Fibroblast of lung (primary cell): ENCODE data around the gene EBF3. TPM values are rescaled to one million over a fixed set of nuclear protein-coding genes. Genes with fewer than 3 reads are reported as not detected.

Experiments used
- DNase-seq, 2 donors: peaks; one replicate each; pipeline versions ENCODE4 v3.0.0 to v3.0.0-alpha.2; 2010; ENCODE audit warnings: low read depth in 2 of 2
- H2AFZ ChIP-seq: 2 replicates; pipeline ENCODE4 v1.5.1; 2012; ENCODE audit warnings: low read length, control low read depth, inconsistent platforms
- H3K27ac ChIP-seq: 2 replicates; pipeline ENCODE4 v1.5.1; 2011; ENCODE audit warnings: low read length, control low read depth; ENCODE audit not compliant: insufficient read depth
- H3K27me3 ChIP-seq: 2 replicates; pipeline ENCODE4 v1.5.1; 2011; ENCODE audit warnings: mild to moderate bottlenecking, low read length; ENCODE audit not compliant: control insufficient read depth, insufficient read depth
- H3K36me3 ChIP-seq: 2 replicates; pipeline ENCODE4 v1.5.1; 2011; ENCODE audit warnings: low read length; ENCODE audit not compliant: control insufficient read depth, insufficient read depth
- H3K4me1 ChIP-seq: 2 replicates; pipeline ENCODE4 v1.5.1; 2011; ENCODE audit warnings: low read length; ENCODE audit not compliant: control insufficient read depth, insufficient read depth; ENCODE audit errors: extremely low read depth
- H3K4me2 ChIP-seq: 2 replicates; pipeline ENCODE4 v1.5.1; 2011; ENCODE audit warnings: low read length, control low read depth; ENCODE audit not compliant: insufficient read depth; ENCODE audit errors: extremely low read depth
- H3K4me3 ChIP-seq, 4 experiments: fragments of 200-600 bp in 1 of 4; sonication (generic) in 1 of 4; replicated peaks in 1 of 4; 2 replicates each; pipeline ENCODE4 v1.5.1; 2011 to 2016; ENCODE audit warnings: low read length in 4 of 4, low read depth in 3 of 4, mild to moderate bottlenecking in 3 of 4, control low read depth in 2 of 4, inconsistent platforms in 1 of 4, mixed read lengths in 1 of 4; ENCODE audit not compliant: insufficient read depth in 1 of 4; ENCODE audit errors: control extremely low read depth in 1 of 4
- H3K79me2 ChIP-seq: 2 replicates; pipeline ENCODE4 v1.5.1; 2012; ENCODE audit warnings: mild to moderate bottlenecking, low read length, inconsistent platforms; ENCODE audit not compliant: control insufficient read depth, insufficient read depth
- H3K9ac ChIP-seq: 2 replicates; pipeline ENCODE4 v1.5.1; 2011; ENCODE audit warnings: mild to moderate bottlenecking, low read length, control low read depth; ENCODE audit not compliant: insufficient read depth
- H3K9me3 ChIP-seq: 2 replicates; pipeline ENCODE4 v1.5.1; 2012; ENCODE audit warnings: low read depth, low read length; ENCODE audit not compliant: control insufficient read depth, insufficient read depth
- H4K20me1 ChIP-seq: 2 replicates; pipeline ENCODE4 v1.5.1; 2011; ENCODE audit warnings: low read length; ENCODE audit not compliant: control insufficient read depth, insufficient read depth; ENCODE audit errors: extremely low read depth
- CTCF ChIP-seq, 2 donors: IDR thresholded peaks in 1 of 2; conservative IDR thresholded peaks in 1 of 2; 1 replicate in 1 of 2; 2 replicates in 1 of 2; pipeline ENCODE4 v1.5.1; 2011 to 2012; ENCODE audit warnings: low read length in 2 of 2, control low read depth in 1 of 2, inconsistent platforms in 1 of 2, low read depth in 1 of 2, mild to moderate bottlenecking in 1 of 2
- EZH2 ChIP-seq: IDR thresholded peaks from 2 replicates; pipeline ENCODE4 v1.5.1; 2012; ENCODE audit warnings: low read length, control low read depth, mild to moderate bottlenecking; ENCODE audit errors: missing control alignments
- polyA plus RNA-seq, 2 donors: library from polyadenylated mRNA; depleted of rRNA in 1 of 2; stranded (reverse) in 1 of 2; unstranded in 1 of 2; fragments of >200 nt; gene quantifications; 2 replicates each; pipeline ENCODE4 v1.2.1, GENCODE V29; 2011 to 2012; ENCODE audit warnings: missing spikeins in 1 of 2
- total RNA-seq: library from RNA; depleted of rRNA; stranded (reverse); fragments of >200 nt; gene quantifications from 2 replicates; pipeline ENCODE4 v1.2.1, GENCODE V29; 2014

EBF3 gene
- total and polyA plus RNA-seq, 2 donors (not counting 1 experiment from before 2014, with no cell fraction given), result 0.12 to 0.17 TPM

GRCh38 chr10:129937351-129937751, 26.7 kb downstream of the EBF3 start:
- no peak for TF ChIP-seq EZH2
- TF ChIP-seq CTCF (conservative IDR thresholded peaks at IDR 0.05 in 1 of 2, IDR thresholded peaks at IDR 0.05 in 1 of 2; ENCODE audit: low read depth in 1 of 2, low read length in 2 of 2), result no peak
- no peak overlapping the region for H3K9ac ChIP-seq
- no peaks in the 10 kb centered on the region for H3K9me3 ChIP-seq
- no peak overlapping the region for H3K4me3 ChIP-seq
- no peaks in the 10 kb centered on the region for H3K27me3 ChIP-seq
- no peak overlapping the region for H2AFZ ChIP-seq
- no peak overlapping the region for H3K27ac ChIP-seq
- no peak for DNase-seq
- H3K4me2 ChIP-seq, result no peak overlapping the region
- no peaks in the 10 kb centered on the region for H3K4me1 ChIP-seq
- no peaks in the 10 kb centered on the region for H3K36me3 ChIP-seq
- no peaks in the 10 kb centered on the region for H4K20me1 ChIP-seq
- H3K79me2 ChIP-seq, result no peaks in the 10 kb centered on the region

- no peak overlapping the region for H3K27ac ChIP-seq
- H4K20me1 ChIP-seq, result no peaks in the 10 kb centered on the region
- H2AFZ ChIP-seq, result no peak overlapping the region
- TF ChIP-seq EZH2 (no peak), CTCF (conservative IDR thresholded peaks at IDR 0.05 in 1 of 2, IDR thresholded peaks at IDR 0.05 in 1 of 2; ENCODE audit: low read depth in 1 of 2, low read length in 2 of 2) (no peak)
- no peaks in the 10 kb centered on the region for H3K79me2 ChIP-seq
- no peak overlapping the region for H3K9ac ChIP-seq
- H3K4me2 ChIP-seq, result no peak overlapping the region
- H3K4me1 ChIP-seq, result no peaks in the 10 kb centered on the region
- H3K27me3 ChIP-seq, result no peaks in the 10 kb centered on the region
- H3K4me3 ChIP-seq, result no peak overlapping the region
- DNase-seq, result no peak
- no peaks in the 10 kb centered on the region for H3K9me3 ChIP-seq
- no peaks in the 10 kb centered on the region for H3K36me3 ChIP-seq
Measured at GRCh38 chr10:129936923-129937300, 27.2 kb downstream of the EBF3 start.

GRCh38 chr10:129936266-129936922, 27.7 kb downstream of the EBF3 start:
- Histone ChIP-seq H3K4me3 (no peak overlapping the region), H3K79me2 (no peaks in the 10 kb centered on the region), H4K20me1 (no peaks in the 10 kb centered on the region), H2AFZ (no peak overlapping the region), H3K27ac (no peak overlapping the region), H3K27me3 (no peaks in the 10 kb centered on the region), H3K4me2 (no peak overlapping the region), H3K9me3 (no peaks in the 10 kb centered on the region), H3K4me1 (no peaks in the 10 kb centered on the region), H3K9ac (no peak overlapping the region), H3K36me3 (no peaks in the 10 kb centered on the region)
- no peak for DNase-seq
- TF ChIP-seq EZH2, result no peak
- no peak for TF ChIP-seq CTCF (conservative IDR thresholded peaks at IDR 0.05 in 1 of 2, IDR thresholded peaks at IDR 0.05 in 1 of 2; ENCODE audit: low read depth in 1 of 2, low read length in 2 of 2)
